DND-41 (cell line): ENCODE data around the gene ZKSCAN3.

ENCODE experiments used
- EZH2 ChIP-seq: IDR thresholded peaks from 3 replicates; pipeline ENCODE4 v1.6.1; 2012; ENCODE audit warnings: borderline replicate concordance, low read depth, mild to moderate bottlenecking, moderate library complexity, low read length, inconsistent platforms; ENCODE audit not compliant: severe bottlenecking
- TF ChIP-seq, protein P1 (sequence below): IDR thresholded peaks from 2 replicates; pipeline ENCODE4 v1.5.1; 2012; ENCODE audit warnings: borderline replicate concordance, low read length, moderate library complexity, mild to moderate bottlenecking; ENCODE audit not compliant: poor library complexity, severe bottlenecking; ENCODE audit errors: extremely low read depth

DNA sequence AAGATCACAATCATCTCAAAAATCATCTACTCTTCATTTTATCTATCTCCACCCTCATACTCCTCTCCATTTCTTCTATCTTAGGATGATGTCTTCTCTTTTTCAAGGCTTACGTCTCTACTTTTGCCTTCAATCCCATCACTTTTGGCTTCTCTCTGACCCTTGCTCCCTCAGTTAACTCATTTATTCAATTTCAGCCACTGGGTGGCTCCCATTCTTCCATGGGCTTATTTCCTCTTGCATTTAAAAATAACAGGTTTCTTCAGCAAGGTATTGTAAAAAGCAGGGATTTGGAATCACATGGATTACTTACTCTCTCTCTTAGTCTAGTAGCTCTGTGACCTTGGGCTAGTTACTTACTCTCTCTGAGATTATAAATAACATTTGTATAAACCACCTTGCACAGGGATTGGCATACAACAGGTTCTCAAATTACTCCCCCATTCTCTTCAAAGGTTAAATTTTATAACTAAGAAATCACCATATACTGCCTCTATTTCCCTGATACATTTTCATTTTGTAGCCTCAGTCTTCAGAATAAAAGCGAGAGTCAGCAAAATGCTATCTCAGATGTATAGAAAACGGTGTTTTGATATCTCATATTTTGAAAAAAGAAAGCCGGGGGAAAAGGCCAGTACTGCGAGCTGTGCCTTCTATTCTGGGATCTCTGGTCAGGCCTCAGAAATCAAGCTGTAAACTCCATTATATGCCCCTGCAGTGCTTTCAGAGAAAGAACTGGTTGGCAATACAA, 44.3 kb downstream of the ZKSCAN3 start:
- TF ChIP-seq, protein P1, sequence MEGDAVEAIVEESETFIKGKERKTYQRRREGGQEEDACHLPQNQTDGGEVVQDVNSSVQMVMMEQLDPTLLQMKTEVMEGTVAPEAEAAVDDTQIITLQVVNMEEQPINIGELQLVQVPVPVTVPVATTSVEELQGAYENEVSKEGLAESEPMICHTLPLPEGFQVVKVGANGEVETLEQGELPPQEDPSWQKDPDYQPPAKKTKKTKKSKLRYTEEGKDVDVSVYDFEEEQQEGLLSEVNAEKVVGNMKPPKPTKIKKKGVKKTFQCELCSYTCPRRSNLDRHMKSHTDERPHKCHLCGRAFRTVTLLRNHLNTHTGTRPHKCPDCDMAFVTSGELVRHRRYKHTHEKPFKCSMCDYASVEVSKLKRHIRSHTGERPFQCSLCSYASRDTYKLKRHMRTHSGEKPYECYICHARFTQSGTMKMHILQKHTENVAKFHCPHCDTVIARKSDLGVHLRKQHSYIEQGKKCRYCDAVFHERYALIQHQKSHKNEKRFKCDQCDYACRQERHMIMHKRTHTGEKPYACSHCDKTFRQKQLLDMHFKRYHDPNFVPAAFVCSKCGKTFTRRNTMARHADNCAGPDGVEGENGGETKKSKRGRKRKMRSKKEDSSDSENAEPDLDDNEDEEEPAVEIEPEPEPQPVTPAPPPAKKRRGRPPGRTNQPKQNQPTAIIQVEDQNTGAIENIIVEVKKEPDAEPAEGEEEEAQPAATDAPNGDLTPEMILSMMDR: peak; percentile 39
- no peak for TF ChIP-seq EZH2
